HG02642 (cell line): ENCODE results near the gene APPL2.

Experiments used
- ATAC-seq: cut with Tn5 transposase; IDR thresholded peaks from one replicate; pipeline ENCODE4 v1.9.1; 2021; ENCODE audit warnings: mild to moderate bottlenecking; ENCODE audit not compliant: unreplicated experiment, poor library complexity

APPL2 gene

GRCh38 chr12:105142259-105142658 is 93.7 kb downstream of the APPL2 start:
- no peak for ATAC-seq

- ATAC-seq, result no peak
These were observed 94.6 kb downstream of the APPL2 start for GRCh38 chr12:105141320-105141922.

- no peak for ATAC-seq
These were observed 97.7 kb downstream of the APPL2 start for GRCh38 chr12:105138248-105138647.
